Aorta (tissue), 5 donors: ENCODE measurements around the gene HVCN1. TPM values are rescaled to one million over a fixed set of nuclear protein-coding genes. Genes with fewer than 3 reads are reported as not detected.
A peak's percentile ranks its signal among the peaks of the same experiment; 100 is the strongest.
"Not testable (repeated sequence)": the region's sequence is repeated elsewhere in the genome, so short reads cannot be mapped to it uniquely, and the experiment has no call there.

ENCODE experiments used
- ATAC-seq: fragments of 200-7000 bp; cut with Tn5 transposase; one replicate; pipeline ENCODE4 v1.9.1; 2022; ENCODE audit warnings: moderate library complexity; ENCODE audit not compliant: low FRiP score
- DNase-seq, 2 donors: peaks; one replicate each; pipeline ENCODE4 v3.0.0-alpha.2; 2020
- H3K27ac ChIP-seq, 2 donors: one replicate each; pipeline ENCODE4 v1.5.1; 2013; ENCODE audit warnings: low read length in 2 of 2, mild to moderate bottlenecking in 2 of 2, moderate library complexity in 2 of 2, control low read depth in 1 of 2, inconsistent platforms in 1 of 2, low read depth in 1 of 2
- H3K27me3 ChIP-seq, 2 donors: one replicate each; pipeline ENCODE4 v1.6.1; 2013; ENCODE audit warnings: control low read depth in 1 of 2, low read length in 1 of 2, mild to moderate bottlenecking in 1 of 2, moderate library complexity in 1 of 2; ENCODE audit not compliant: insufficient read depth in 2 of 2, control insufficient read depth in 1 of 2
- H3K36me3 ChIP-seq, 2 donors: one replicate each; pipeline ENCODE4 v1.6.1; 2013; ENCODE audit warnings: control low read depth in 1 of 2, low read length in 1 of 2, mild to moderate bottlenecking in 1 of 2; ENCODE audit not compliant: insufficient read depth in 2 of 2, control insufficient read depth in 1 of 2
- H3K4me1 ChIP-seq, 2 donors: one replicate each; pipeline ENCODE4 v1.6.1; 2013; ENCODE audit warnings: low read length in 2 of 2, control low read depth in 1 of 2, mild to moderate bottlenecking in 1 of 2, moderate library complexity in 1 of 2; ENCODE audit not compliant: insufficient read depth in 2 of 2, control insufficient read depth in 1 of 2
- H3K4me3 ChIP-seq, 2 donors: one replicate each; pipeline ENCODE4 v1.5.1; 2013; ENCODE audit warnings: low read length in 2 of 2, control low read depth in 1 of 2, mild to moderate bottlenecking in 1 of 2
- H3K9me3 ChIP-seq: one replicate; pipeline ENCODE4 v1.6.1; 2013; ENCODE audit warnings: mild to moderate bottlenecking, low read length; ENCODE audit not compliant: control insufficient read depth
- WGBS, 2 donors: extraction: QIAGEN DNeasy Blood & Tissue Kit; methylation state at CpG; one replicate each; pipeline ENCODE4 v1.1.7; 2013; 5-methylcytosine and 5-hydroxymethylcytosine counted together
- intact Hi-C, 2 donors: fragments of 100-400 bp; cut with DNase I; formaldehyde crosslinking; loops; one replicate each; pipeline versions ENCODE4 v1.14.2 to v1.15.0; 2022
- polyA plus RNA-seq, 2 donors: library from polyadenylated mRNA; stranded (reverse); fragments of 200-250 nt; gene quantifications; one replicate each; pipeline ENCODE4 v1.2.3, GENCODE V29; 2013
- total RNA-seq, 2 donors: library from RNA; stranded (reverse); fragmentation: NEBNext Ultra II Directional; extraction: Animal tissue kit (Norgen Biotek cat#: 25700); gene quantifications; one replicate each; pipeline ENCODE4 v1.2.1, GENCODE V29; 2021
- donor health status: healthy with polysubstance abuse.
- donor health status: Bipolar disorder and iron deficiency.
- donor health status: DM: no; HTN: no; CAD: no.
- donor health status: DM: no; HTN: no; CAD: no.
- donor health status: DM: yes; HTN: yes; CAD: no.

The HVCN1 gene
- total and polyA plus RNA-seq, 4 donors = 4.1 to 10.1 (median 7.3) TPM

DNA sequence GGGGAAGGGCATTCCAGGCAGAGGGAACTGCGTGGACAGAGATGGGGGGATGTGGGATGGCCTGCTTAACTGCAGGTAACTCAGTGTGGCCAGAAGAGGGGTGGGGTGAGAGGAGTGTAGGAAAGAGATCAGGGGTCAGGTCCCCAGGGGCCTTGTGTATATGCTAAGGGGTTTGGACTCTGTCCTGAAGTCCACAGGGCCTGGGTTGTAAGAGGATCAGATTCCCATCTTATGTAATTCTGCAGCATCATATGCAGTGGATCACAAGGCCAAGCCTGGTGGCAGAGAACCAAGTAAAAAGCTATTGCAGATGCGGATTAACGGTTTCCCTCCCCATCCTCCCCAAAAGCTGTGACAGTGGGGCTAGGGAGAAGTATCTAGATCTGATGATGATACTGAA lies 66.3 kb downstream of the HVCN1 start:
- no peak overlapping the region for H3K27ac ChIP-seq
- H3K4me3 ChIP-seq = no peak overlapping the region
- no peaks in the 10 kb centered on the region for H3K9me3 ChIP-seq
- no peak for ATAC-seq
- no peak for DNase-seq
- intact Hi-C loops = no loop called here
- no peaks in the 10 kb centered on the region for H3K27me3 ChIP-seq
- H3K36me3 ChIP-seq = no peaks in the 10 kb centered on the region
- 95 to 97% methylated on average over 3 of the region's 3 CpGs for WGBS, 2 donors
- no peaks in the 10 kb centered on the region for H3K4me1 ChIP-seq

DNA sequence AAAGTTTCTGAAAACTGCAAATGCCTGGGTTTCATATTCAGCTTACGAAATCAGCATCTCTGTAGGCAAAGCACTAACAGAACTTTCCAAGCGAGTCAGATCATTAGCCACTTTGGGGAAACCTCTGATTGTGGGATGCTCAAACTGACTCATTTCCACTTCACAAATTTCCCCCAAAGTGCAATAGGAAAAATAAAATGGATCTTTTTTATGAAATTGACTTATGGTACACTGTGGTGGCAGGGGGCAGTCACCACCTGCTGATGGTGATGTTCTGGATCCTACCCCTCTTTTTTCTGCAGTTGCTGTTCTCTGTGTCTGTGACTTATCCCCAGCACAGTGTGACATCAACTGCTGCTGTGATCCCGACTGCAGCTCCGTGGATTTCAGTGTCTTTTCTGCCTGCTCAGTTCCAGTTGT lies 69.4 kb downstream of the HVCN1 start:
- Histone ChIP-seq H3K9me3 (no peaks in the 10 kb centered on the region), H3K4me3 (no peak overlapping the region), H3K27ac (no peak overlapping the region), H3K4me1 (no peaks in the 10 kb centered on the region), H3K27me3 (no peaks in the 10 kb centered on the region), H3K36me3 (no peaks in the 10 kb centered on the region)
- intact Hi-C loops = no loop called here
- no peak for DNase-seq
- 82 to 84% methylated on average over 4 of the region's 4 CpGs for WGBS, 2 donors
- ATAC-seq = no peak

DNA sequence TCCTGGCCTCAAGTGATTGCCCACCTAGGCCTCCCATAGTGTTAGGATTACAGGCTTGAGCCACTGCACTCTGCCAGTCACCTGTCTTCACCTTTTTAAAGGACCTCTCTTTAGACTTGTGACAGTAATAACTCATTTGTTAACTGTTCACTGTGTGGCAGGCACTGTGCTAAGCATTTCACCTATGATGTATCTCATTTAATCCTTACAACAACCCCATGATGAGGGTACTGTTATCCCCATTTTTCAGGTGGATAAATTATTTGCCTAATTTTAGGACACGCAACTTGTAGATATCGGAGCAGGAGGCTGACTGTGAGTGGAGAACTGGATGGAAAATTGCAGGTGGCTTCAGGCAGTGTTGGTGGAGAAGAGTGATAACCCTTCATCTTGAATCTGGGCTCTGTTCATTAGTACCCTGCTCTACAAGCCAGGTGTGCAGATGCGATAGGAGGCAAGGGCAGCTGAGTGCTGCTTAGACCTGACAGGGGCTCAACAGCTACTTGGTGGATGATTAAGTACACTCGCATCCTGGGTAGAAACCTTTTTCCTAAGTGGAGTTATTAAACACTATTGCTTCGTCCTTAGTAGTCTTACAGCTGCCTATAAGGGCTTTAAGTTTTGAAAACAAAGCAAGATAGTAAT lies 72.3 kb downstream of the HVCN1 start:
- H3K4me1 ChIP-seq = no peaks in the 10 kb centered on the region
- no peaks in the 10 kb centered on the region for H3K9me3 ChIP-seq
- DNase-seq (no peak), ATAC-seq (no peak)
- no peak overlapping the region for H3K27ac ChIP-seq
- WGBS, 2 donors = 95 to 96% methylated on average over 5 of the region's 5 CpGs
- no peaks in the 10 kb centered on the region for H3K27me3 ChIP-seq
- intact Hi-C loops = no loop called here
- H3K36me3 ChIP-seq = no peaks in the 10 kb centered on the region
- H3K4me3 ChIP-seq = no peak overlapping the region

DNA sequence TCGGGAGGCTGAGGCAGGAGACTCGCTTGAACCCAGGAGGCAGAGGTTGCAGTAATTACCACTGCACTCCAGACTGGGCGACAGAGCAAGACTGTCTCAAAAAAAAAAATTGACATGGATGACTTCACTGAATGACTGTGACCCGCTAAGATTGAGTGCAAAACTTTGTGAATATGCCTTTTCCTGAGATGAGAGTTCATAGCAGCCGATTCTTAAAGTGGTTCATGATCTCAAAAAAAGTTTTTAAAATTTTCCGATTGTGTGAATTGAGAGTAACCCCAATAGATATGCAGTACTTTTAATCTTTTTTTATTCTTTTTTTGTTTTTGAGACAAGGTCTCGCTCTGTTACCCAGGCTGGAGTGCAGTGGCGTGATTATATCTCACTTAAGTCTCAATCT lies 73.7 kb downstream of the HVCN1 start:
- H3K4me3 ChIP-seq = no peak overlapping the region
- H3K36me3 ChIP-seq = no peaks in the 10 kb centered on the region
- DNase-seq (no peak), ATAC-seq (no peak)
- H3K9me3 ChIP-seq = no peaks in the 10 kb centered on the region
- H3K27me3 ChIP-seq = no peaks in the 10 kb centered on the region
- intact Hi-C loops = no loop called here
- no peaks in the 10 kb centered on the region for H3K4me1 ChIP-seq
- no peak overlapping the region for H3K27ac ChIP-seq
- WGBS, 2 donors = 92% methylated on average over 8 of the region's 8 CpGs

DNA sequence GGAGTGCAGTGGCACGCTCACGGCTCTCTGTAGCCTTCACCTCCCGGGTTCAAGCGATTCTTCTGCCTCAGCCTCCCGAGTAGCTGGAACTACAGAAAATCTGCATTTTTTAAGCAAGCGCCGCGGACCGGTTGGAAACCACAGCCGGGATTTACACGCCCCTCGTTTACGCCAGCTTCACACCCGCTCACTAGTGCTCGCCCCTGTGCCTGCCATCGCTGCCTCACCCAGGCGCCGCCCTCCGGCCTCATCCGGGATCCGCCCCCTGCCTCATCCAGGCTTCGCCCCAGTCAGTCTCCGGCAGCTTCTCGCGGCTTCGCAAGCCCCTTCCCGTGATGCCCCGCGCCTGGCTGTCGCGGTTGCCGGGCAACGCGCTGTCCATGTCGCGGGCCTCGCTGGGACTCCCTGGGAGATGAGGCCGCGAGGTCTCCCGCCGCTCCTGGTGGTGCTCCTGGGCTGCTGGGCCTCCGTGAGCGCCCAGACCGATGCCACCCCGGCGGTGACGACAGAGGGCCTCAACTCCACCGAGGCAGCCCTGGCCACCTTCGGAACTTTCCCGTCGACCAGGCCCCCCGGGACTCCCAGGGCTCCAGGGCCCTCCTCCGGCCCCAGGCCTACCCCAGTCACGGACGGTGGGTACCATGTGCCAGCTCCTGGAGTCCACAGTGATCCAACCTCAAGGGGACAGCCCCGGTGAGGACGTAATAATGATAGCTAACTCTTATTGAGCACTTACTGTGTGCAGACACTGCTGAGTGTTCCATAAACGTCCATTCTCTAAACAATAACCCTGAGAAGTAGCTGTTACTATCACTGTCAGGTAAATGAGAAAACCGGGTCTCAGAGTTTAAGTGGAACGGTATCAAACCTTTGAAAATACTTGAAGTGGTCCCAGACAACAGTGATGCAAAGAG lies 74.9 kb downstream of the HVCN1 start, which contains the start of gene TCTN1:
TSS of gene TCTN1 (plus strand) at position 359 of the 914 bp plus-strand sequence. CDS start at position 413, 54 bp downstream.
- no peaks in the 10 kb centered on the region for H3K9me3 ChIP-seq
- intact Hi-C loops = no loop called here
- no peaks in the 10 kb centered on the region for H3K4me1 ChIP-seq
- no peaks in the 10 kb centered on the region for H3K27me3 ChIP-seq
- peak; percentile 99 for ATAC-seq
- H3K36me3 ChIP-seq = no peaks in the 10 kb centered on the region
- DNase-seq = peak; percentile 99 to 100
- 2 to 3% methylated on average over 59 to 60 of the region's 60 CpGs for WGBS, 2 donors
- H3K27ac ChIP-seq = no peak within 1 kb of the TSS
- H3K4me3 ChIP-seq = peak within 1 kb of the TSS; percentile 10 to 56

DNA sequence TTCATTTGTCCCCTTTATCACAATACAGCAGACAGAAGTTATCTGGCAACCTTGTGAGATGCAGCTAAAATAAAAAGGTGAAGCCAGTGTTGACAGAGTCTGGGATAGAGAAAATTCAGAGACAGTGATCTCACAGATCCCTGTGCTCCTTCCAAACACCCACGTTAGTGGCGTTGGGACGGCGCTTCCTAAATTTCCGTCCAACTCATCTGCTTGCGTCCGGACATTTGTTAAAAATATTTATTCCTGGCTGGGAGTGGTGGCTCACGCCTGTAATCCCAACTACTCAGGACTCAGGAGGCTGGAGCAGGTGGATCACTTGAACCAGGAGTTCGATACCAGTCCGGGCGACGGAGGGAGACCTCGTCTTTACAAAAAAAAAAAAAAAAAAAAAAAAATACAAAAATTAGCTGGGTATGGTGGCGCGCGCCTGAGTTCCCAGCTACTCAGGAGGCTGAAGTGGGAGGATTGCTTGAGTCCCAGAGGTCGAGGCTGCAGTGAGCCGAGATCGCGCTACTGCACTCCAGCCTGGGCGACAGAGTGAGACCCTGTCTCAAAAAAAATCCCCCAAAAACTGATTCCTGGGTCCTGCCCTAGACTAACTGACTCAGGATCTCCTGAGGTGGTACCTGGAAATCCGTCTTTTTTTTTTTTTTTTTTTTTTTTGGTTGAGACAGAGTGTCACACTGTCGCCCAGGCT lies 75.7 kb downstream of the HVCN1 start:
- Histone ChIP-seq H3K36me3 (no peaks in the 10 kb centered on the region), H3K27me3 (no peaks in the 10 kb centered on the region), H3K27ac (no peak overlapping the region), H3K4me1 (no peaks in the 10 kb centered on the region), H3K9me3 (no peaks in the 10 kb centered on the region), H3K4me3 (no peak overlapping the region)
- DNase-seq = no peak
- no peak for ATAC-seq
- intact Hi-C loops = no loop called here
- 79% methylated on average over 23 of the region's 23 CpGs for WGBS, 2 donors

DNA sequence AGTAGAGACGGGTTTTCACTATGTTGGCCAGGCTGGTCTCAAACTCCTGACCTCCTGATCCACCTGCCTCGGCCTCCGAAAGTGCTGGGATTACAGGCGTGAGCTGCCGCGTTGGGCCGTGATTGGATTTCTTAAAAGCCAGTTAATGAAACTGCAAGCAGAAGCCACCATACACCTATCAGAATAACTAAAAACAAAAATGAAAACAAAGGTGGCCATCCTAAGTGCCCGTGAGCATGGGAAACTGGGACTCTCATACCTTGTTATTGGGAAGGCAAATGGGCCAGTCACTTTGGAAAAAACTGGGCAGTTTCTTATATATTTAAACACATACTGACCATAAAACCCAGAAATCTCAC lies 82.7 kb downstream of the HVCN1 start:
- no peak overlapping the region for H3K27ac ChIP-seq
- H3K4me3 ChIP-seq = no peak overlapping the region
- no peaks in the 10 kb centered on the region for H3K4me1 ChIP-seq
- intact Hi-C loops = loop anchor here in 1 of 2 donors (5.0 kb wide), 1 partner anchor 281 kb away; no protein-coding TSS in a partner anchor
- DNase-seq (no peak), ATAC-seq (no peak)
- no peaks in the 10 kb centered on the region for H3K9me3 ChIP-seq
- WGBS, 2 donors = 93% methylated on average over 8 of the region's 8 CpGs
- H3K27me3 ChIP-seq = no peaks in the 10 kb centered on the region
- no peaks in the 10 kb centered on the region for H3K36me3 ChIP-seq

DNA sequence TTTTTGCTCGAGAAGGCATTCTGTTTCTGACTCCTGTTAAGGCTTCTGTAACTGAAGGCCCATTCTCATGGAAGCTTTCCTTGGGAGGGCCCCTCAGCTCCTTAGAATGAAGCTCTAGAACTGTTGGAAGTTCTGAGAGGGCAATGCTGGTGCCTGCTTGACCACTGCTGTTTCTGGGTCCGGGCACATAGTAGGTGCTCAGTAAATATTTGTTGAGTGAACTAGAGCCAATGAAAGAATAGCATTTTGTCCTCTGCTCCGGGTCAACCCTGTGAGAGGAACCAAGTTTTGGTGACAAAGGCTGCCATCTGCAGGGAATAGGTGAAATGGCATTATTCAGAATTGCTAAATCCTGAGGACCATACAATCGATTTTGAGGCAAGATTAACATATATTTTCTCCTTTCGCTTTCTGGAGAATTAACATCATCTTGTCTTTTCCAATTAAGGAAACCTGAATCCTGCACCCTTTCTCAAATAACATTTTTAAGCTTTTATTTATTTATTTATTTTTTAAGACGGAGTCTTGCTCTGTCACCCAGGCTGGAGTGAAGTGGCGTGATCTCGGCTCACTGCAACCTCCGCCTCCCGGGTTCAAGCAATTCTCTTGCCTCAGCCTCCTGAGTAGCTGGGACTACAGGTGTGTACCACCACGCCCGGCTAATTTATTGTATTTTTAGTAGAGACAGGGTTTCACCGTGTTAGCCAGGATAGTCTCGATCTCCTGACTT lies 86.7 kb downstream of the HVCN1 start:
- peak; percentile 81 for ATAC-seq
- intact Hi-C loops = loop anchor here (5.0 kb wide), 3 partner anchors 90 to 150 kb away; partner anchors contain the start of genes ARPC3 (in 1 of the 2), FAM216A (in 1 of the 2) and GPN3 (in 1 of the 2)
- H3K36me3 ChIP-seq, DNase-seq, H3K27me3 ChIP-seq, H3K27ac ChIP-seq, H3K4me1 ChIP-seq, H3K4me3 ChIP-seq, H3K9me3 ChIP-seq: not testable (repeated sequence)
- 56 to 59% methylated on average over 14 of the region's 14 CpGs for WGBS, 2 donors
